GM12878 (cell line): ENCODE data around the gene SPATA9.

Experiments
- ASH2L ChIP-seq: fragments of 300-600, 200-600 bp; sonication (generic); IDR thresholded peaks from 2 replicates; pipeline ENCODE4 v1.6.1; 2017; ENCODE audit warnings: low read depth, mild to moderate bottlenecking, borderline replicate concordance
- CHD1 ChIP-seq: IDR thresholded peaks from 2 replicates; pipeline ENCODE4 v1.6.1; 2012; ENCODE audit warnings: low read depth, low read length, improper control_type of control experiment
- EGR1 ChIP-seq, 2 experiments: IDR thresholded peaks; 1 replicate in 1 of 2; 2 replicates in 1 of 2; pipeline ENCODE4 v1.6.1; 2011 to 2012; ENCODE audit warnings: low read depth in 2 of 2, low read length in 2 of 2, borderline replicate concordance in 1 of 2, mild to moderate bottlenecking in 1 of 2, moderate library complexity in 1 of 2
- EP300 ChIP-seq, 2 experiments: fragments of 150-350 bp in 1 of 2; IDR thresholded peaks; 2 replicates each; pipeline ENCODE4 v1.6.1; 2011 to 2012; ENCODE audit warnings: low read depth in 2 of 2, low read length in 2 of 2, borderline replicate concordance in 1 of 2, improper control_type of control experiment in 1 of 2, inconsistent platforms in 1 of 2; ENCODE audit not compliant: control insufficient read depth in 1 of 2
- JUND ChIP-seq: IDR thresholded peaks from 2 replicates; pipeline ENCODE4 v1.6.1; 2012; ENCODE audit warnings: low read depth, mild to moderate bottlenecking, low read length, improper control_type of control experiment, moderate library complexity
- KDM1A ChIP-seq: fragments of 200-600 bp; sonication (generic); IDR thresholded peaks from 2 replicates; pipeline ENCODE4 v1.6.1; 2016; ENCODE audit warnings: borderline replicate concordance
- PAX8 ChIP-seq: fragments of 450-650 bp; IDR thresholded peaks from 2 replicates; pipeline ENCODE4 v1.6.1; 2017; ENCODE audit warnings: mild to moderate bottlenecking, moderate library complexity
- POLR2AphosphoS2 ChIP-seq: IDR thresholded peaks from 2 replicates; pipeline ENCODE4 v1.6.1; 2011; ENCODE audit warnings: low read depth, mild to moderate bottlenecking, low read length, improper control_type of control experiment, moderate library complexity
- POLR2AphosphoS5 ChIP-seq: IDR thresholded peaks from 2 replicates; pipeline ENCODE4 v1.6.1; 2011; ENCODE audit warnings: mild to moderate bottlenecking, low read length, inconsistent platforms

GRCh38 chr5:95662946-95663345 is 19.8 kb downstream of the SPATA9 start:
- TF ChIP-seq EP300 (IDR thresholded peaks at IDR 0.05; ENCODE audit: borderline replicate concordance in 1 of 2, control insufficient read depth in 1 of 2, low read depth in 2 of 2, low read length in 2 of 2) (no peak), CHD1 (no peak), POLR2AphosphoS5 (no peak), KDM1A (no peak), JUND (no peak), PAX8 (no peak), POLR2AphosphoS2 (no peak), ASH2L (no peak), EGR1 (IDR thresholded peaks at IDR 0.05; ENCODE audit: borderline replicate concordance in 1 of 2, low read depth in 2 of 2, low read length in 2 of 2) (no peak)
